HG03066 (cell line): ENCODE measurements around the gene DDX6.

ENCODE experiments used
- ATAC-seq: cut with Tn5 transposase; IDR thresholded peaks from one replicate; pipeline ENCODE4 v1.9.1; 2021; ENCODE audit warnings: low read depth; ENCODE audit not compliant: unreplicated experiment

DDX6 gene

DNA sequence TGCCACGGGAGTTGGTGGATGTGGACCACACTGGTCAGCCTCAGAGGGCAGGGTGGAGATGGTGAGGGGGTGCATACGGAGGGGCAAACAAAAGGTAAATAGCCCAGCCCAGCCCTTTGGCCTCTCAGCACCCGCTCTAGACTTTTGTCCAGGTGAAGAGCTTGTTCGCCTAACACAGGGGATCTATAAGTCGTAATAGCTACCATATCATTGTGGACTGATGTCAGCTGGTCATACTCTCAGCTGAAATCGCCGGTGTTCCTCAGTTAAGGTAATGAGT is 84.5 kb downstream of the DDX6 start:
- ATAC-seq, result no peak

- no peak for ATAC-seq
Observed at GRCh38 chr11:118705791-118706545, 85.0 kb downstream of the DDX6 start.

- no peak for ATAC-seq
Observed at GRCh38 chr11:118705111-118705741, 85.7 kb downstream of the DDX6 start.

DNA sequence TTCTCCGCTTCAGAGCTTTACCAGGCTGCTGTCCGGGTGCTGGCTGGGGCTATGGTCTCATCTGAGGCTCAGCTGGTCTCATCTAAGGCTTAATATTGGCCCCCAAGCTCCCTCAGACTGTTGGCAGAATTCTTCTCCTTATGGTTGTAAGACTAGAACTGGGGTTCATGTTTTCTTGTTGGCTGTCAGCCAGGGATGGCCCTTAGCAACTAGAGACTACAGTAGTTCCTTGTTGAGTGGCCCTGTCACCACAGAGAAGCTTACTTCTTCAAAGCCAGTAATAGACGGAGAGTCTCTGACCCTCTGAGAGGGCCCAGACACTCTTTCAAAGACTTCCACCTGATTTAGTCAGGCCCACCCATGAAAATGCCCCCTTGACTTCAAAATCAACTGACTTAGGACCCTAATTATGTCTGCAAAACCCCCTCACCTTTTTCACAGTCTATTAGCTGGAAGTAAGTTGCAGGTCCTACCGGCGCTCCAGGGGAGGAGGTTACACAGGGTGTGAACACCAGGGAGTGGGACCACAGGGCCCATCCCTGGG is 87.3 kb downstream of the DDX6 start:
- no peak for ATAC-seq

- no peak for ATAC-seq
Observed at GRCh38 chr11:118699506-118700220, 91.3 kb downstream of the DDX6 start.
